Measurements from ENCODE around the gene GTPBP10.
A peak's percentile ranks its signal among the peaks of the same experiment; 100 is the strongest.
"Not testable (repeated sequence)": the region's sequence is repeated elsewhere in the genome, so short reads cannot be mapped to it uniquely, and the experiment has no call there.

Gene GTPBP10, protein sequence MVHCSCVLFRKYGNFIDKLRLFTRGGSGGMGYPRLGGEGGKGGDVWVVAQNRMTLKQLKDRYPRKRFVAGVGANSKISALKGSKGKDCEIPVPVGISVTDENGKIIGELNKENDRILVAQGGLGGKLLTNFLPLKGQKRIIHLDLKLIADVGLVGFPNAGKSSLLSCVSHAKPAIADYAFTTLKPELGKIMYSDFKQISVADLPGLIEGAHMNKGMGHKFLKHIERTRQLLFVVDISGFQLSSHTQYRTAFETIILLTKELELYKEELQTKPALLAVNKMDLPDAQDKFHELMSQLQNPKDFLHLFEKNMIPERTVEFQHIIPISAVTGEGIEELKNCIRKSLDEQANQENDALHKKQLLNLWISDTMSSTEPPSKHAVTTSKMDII

DNA sequence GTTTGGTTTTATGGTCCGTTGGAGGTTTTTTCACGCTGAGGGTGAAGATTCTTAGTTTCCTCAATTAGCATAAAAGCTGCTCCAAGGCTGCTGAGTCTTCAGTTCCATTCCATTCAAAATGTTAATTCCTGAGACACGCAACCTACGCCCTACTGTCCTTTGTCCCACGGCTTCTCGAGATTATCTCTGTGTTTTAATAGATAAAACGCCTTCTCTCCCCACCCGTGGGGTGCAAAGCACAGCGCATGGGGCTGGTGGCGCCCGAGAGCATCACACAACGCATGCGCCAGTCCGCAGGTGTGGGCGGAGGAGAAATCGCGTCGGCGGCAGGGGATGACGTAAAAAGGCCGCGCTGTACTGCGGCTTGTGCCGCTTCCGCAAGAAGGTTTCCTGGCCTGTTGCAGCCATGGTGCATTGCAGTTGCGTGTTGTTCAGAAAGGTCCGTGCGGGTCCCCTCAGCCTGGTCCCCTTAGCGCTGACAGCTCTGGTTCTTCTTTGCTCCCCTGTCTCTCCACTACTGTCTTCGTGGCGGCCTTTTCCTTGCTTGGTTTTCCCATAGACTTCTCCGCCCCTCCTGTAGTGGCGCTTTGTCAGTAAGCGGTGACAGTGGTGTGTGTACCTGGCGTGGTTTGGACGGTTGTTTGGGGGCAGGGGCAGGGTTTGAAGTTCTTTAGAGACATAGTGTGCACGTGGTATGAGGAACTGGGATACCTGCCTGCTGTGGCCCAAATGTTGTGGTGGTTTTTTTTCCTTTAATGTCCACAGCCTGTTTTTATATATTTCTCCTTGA is at the start of gene GTPBP10:
Gene GTPBP10, plus strand, starts transcription at position 381 of the 790 bp plus-strand sequence. Its CDS starts 26 bp downstream, at position 407.
- DNase-seq (ENCODE audit: extremely low spot score, insufficient read length, low read depth) (peak; percentile 83), FAIRE-seq (peak; percentile 95)

DNA sequence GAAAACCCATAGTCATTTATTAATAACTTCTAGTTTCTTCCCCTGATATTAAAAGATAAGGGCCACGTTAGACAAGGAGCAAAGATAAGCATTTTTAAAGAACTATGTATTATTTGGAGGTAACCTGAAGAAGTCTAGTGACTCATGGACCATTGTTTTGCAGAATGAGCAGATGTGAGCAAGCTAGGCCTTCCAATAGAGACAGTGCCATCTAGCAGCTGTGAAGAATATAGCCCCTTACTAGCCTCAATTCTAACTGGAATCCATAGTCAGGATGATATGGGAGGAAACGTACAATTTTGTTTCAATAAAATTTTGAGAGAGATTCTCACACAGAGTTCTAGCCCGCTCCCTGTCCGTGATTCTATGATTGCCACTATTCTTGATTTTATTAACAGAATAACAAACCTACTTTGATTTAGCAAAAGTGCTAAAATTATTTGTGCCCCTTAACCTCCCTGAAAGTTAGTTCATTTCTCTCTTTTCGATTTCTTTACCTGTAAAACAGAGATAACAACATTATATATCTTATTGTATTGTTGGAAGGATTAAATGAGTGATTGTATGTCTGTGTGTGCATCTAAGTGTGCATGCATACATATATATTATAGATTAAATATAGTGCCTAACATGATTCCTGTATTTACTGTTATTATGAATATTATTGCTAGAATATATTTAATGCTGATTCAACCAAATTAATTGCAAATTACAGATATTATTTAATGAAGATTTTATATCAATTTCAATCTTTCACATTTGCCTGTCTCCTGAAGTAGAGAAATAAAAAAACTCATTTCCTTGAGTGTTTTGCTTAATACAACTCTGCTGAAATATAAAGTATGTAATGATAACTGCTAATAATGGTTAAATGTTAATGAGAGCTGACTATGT is 48.1 kb upstream of the GTPBP10 start:
- no peak for DNase-seq (ENCODE audit: extremely low spot score, insufficient read length, low read depth)
- FAIRE-seq, result peak; percentile 80

DNA sequence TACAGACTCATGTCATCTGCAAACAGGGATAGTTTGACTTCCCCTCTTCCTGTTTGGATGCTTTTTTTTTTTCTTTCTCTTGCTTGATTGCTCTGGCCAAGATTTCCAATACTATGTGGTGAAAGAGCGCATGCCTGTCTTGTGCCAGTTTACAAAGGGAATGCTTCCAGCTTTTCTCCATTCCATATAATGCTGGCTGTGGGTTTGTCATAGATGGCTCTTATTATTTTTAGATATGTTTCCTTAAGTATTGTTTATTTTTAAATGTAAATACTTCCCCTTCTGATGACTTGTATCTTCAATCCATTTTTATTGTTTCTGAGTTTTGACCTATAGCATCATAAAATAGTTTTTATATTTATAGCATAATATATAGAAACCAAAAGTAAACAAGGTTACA is 43.3 kb upstream of the GTPBP10 start:
- DNase-seq (ENCODE audit: extremely low spot score, insufficient read length, low read depth) (no peak), FAIRE-seq (no peak)

DNA sequence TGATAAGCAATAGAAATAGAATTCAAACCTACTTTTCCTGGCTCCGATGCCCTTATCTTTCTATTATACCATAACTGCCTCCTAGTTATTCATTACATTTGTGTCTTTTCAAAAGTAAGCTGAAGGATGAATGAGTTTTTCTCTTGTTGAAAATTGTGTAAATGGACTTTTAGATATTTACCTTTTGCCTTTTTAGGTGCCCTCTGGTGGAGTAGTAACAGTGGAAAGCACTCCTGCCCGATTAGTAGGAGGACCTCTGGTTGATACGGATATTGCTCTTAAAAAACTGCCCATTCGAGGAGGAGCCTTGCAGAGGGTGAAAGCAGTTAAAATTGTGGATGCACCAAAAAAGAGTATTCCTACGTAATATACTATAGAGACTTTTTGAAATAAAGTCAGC is 36.6 kb upstream of the GTPBP10 start:
- DNase-seq (ENCODE audit: extremely low spot score, insufficient read length, low read depth) (no peak), FAIRE-seq (no peak)

DNA sequence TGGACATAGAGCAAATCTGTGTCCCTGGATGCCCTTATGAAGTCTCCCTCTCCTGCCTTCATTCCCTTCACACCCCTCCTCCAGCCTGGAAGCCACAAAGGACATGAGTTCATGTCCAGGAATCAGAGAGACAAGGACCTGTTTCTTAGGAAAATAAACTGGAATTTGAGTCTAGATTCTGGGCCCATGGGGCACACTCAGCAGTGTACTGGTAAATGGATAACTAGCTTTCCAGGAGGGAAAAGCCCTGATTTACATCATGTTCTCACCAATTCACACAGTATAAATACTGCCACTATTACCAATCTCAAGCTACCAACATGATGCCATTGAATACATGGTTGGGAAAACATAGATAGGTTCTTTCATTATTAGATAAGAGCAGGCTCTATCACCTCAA is 35.3 kb upstream of the GTPBP10 start:
- FAIRE-seq (no peak), DNase-seq (ENCODE audit: extremely low spot score, insufficient read length, low read depth) (no peak)

DNA sequence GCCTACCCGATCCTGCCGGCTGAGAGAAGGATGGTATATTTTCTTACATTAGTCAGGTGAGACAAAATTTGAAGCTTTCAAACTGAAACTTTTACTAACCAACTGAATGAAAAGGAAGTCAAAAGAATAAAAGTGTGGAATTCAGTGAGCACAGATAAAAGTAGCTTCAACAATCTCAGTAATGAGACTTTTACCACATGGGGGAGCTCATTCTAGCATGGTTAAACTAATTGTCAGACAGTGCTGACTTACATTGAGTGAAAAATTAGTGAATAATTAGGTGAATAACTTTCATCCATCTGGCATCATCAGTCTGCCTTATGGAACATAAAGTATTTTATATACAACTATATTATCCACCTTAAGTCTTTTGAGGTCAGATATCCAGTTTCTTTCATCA is 33.8 kb upstream of the GTPBP10 start:
- DNase-seq (ENCODE audit: extremely low spot score, insufficient read length, low read depth) (no peak), FAIRE-seq (peak; percentile 48)

DNA sequence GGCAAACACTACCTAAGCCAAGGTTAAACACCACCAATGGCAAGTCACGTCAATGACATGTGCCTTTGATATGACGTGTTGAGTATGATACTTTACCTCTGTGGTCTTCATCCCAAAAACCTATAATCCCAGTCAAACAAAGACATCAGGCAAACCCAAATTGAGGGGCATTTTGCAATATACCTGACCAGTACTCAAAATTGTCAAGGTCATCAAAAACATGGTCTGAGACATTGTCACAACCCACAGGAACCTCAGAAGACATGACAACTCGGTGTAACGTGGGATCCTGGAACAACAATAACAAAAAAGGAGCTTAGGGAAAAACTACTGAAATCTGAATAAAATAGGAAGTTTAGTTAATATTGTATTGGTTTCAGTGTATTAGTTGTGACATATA is 32.6 kb upstream of the GTPBP10 start:
- FAIRE-seq, result no peak
- DNase-seq (ENCODE audit: extremely low spot score, insufficient read length, low read depth), result no peak

DNA sequence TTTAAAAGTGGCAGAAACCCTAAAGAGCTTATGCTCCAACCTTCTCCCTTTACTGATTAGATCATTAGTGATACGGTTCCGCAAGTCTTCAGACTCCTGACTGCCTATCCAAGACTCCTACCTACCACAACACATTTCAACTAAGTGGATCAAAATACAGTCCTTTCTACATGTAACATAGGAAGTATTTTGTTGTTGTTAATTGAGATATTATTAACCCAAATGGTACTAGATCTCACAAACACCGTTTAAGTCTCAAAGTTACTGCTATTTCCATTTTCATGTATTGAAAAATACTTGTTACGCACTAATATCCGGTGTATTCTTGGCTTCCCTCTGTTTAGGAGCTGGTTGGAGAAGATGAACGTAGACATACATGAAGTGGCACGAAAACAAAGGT is 26.5 kb upstream of the GTPBP10 start:
- FAIRE-seq (no peak), DNase-seq (ENCODE audit: extremely low spot score, insufficient read length, low read depth) (no peak)

DNA sequence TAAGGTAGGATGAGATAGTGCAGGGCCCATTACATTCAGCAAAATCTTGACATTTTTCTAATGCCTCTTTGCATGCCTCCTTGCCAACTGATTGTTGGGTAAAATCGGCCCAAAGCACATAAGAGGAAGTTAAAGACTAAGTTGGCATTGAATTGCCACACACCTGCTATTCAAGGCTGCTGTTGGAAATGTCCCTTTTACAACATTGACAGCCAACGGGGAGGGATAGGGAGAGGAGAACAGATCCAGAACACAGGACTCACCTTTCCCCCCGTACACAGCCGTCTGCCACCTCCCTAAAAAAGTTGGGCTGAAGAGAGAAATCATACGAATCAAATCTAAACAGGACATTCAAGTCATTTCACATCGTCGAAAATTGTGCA is 26.1 kb upstream of the GTPBP10 start:
- FAIRE-seq (no peak), DNase-seq (ENCODE audit: extremely low spot score, insufficient read length, low read depth) (no peak)

DNA sequence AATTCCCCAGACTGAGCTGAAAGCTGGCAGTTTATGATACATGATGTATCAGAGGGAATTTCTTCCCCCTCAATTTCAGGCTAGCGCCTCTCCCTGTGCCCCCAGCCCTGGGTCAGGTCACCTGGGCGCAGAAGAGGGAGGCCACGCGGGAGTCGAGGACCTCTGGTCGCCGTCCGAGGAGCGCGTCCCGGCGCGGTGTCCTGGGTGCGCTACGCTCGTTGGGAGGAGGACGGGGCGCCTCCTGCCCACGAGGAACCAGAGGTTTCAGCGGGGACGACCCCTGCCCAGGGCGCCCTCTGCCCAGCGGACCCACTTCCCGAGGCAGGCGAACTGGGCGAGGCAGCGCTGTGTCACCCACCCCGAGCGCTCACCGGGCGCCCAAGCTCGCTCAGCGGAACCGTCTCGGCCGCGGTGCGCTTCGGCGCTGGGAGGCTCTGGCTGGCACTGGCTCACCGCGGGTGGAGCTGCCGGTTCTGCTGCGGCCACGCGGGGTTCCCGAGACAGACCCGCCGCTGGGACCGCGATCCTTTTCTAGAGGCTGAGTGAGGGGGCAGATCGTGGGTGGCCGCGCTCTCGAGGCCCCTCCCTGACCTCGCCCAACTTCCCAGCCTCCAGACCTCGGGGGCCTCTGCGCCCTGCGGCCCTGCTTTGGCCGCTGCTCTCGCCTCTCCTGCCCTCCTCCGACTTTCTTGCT is 25.6 kb upstream of the GTPBP10 start, which contains the start of gene FAM237B:
Gene FAM237B, minus strand, starts transcription at position 504 of the 694 bp plus-strand sequence. CDS start 1,556 bp downstream, outside the sequence.
- DNase-seq (ENCODE audit: extremely low spot score, insufficient read length, low read depth) (no peak), FAIRE-seq (no peak)

DNA sequence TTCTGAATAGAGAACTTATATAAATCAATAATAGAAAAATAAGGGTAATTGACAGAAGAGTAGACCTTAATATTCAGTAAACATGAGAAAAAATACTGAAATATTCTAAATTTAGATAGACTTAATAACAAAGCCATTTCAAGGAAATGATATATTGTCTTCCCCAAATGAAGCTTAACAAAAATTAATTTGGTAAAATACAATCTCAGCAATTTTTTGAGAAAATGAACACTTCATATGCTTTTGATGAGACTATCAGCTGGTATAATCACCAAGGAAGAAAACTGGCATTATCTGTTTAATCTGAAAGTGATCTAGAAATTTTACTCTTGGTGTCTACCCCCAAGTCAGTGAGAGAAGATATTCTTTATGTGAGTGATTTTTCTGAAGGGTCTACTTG is 23.7 kb upstream of the GTPBP10 start:
- DNase-seq (ENCODE audit: extremely low spot score, insufficient read length, low read depth) (no peak), FAIRE-seq (no peak)

DNA sequence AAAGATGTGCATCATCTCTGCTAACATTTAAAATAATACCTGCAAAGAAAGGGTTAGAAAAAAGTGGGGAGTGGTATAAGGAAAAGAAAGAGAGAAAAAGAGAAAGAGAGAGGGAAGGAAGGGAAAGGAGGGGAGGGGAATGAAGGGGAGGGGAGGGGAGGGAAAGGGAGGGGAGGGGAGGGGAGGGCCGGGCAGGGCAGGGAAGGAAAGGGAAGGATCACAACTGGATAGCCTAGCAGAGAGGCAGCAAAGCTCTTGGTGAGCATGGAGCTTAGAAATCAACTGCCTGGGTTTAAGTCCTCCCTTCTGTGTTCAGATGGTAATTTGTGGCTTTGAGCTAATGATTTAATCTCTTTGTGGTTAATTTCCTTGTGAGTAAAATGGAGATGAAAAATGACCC is 20.0 kb upstream of the GTPBP10 start:
- FAIRE-seq (no peak), DNase-seq (ENCODE audit: extremely low spot score, insufficient read length, low read depth) (no peak)

DNA sequence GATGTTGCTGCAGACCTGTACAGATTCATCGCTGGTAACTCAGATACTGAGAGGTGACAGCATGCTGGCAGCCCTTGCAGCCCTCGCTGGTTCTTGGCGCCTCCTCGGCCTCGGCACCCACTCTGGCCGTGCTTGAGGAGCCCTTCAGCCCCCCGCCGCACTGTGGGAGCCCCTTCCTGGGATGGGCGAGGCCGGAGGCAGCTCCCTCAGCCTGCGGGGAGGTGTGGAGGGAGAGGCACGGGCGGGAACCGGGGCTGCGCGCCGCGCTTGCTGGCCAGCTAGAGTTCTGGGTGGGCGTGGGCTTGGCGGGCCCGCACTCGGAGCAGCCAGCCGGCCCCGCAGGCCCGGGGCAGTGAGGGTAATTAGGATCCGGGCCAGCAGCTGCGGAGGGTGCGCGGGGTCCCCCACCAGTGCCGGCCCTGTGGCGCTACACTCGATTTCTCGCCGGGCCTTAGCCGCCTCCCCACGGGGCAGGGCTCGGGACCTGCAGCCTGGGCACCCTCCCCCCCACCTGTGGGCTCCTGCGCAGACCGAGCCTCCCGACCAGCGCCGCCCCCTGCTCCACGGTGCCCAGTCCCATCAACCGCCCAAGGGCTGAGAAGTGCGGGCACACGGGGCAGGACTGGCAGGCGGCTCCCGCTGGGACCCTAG is 12.2 kb upstream of the GTPBP10 start:
- DNase-seq (ENCODE audit: extremely low spot score, insufficient read length, low read depth) (no peak), FAIRE-seq (no peak)

DNA sequence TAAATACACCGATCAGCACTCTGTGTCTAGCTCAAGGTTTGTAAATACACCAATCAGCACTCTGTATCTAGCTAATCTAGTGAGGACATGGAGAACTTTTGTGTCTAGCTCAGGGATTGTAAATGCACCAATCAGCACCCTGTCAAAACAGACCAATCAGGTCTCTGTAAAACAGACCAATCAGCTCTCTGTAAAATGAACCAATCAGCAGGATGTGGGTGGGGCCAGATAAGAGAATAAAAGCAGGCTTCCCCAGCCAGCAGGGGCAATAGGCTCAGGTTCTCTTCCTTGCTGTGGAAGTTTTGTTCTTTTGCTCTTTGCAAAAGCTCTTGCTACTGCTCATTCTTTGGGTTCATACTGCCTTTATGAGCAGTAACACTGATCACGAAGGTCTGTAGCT is 11.6 kb upstream of the GTPBP10 start:
- not testable (repeated sequence) for FAIRE-seq; DNase-seq (ENCODE audit: extremely low spot score, insufficient read length, low read depth)

DNA sequence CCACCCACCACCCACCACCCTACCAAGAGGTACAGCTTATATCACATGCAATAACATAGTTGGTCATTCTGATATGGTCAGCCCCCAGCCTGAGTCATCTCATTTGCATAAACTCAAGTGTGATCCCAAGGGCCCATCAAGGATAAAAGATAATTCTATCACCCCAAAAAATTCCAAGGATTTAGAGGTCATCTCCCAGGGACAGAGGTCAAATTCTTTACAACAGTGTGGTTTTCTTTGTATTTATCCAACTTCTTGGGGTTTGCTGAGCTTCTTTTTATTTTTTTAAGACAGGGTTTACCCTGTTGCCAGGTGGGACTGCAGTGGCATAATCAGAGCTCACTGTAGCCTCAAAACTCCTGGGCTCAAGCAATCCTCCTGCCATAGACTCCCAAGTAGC is 9.4 kb upstream of the GTPBP10 start:
- FAIRE-seq (no peak), DNase-seq (ENCODE audit: extremely low spot score, insufficient read length, low read depth) (no peak)

DNA sequence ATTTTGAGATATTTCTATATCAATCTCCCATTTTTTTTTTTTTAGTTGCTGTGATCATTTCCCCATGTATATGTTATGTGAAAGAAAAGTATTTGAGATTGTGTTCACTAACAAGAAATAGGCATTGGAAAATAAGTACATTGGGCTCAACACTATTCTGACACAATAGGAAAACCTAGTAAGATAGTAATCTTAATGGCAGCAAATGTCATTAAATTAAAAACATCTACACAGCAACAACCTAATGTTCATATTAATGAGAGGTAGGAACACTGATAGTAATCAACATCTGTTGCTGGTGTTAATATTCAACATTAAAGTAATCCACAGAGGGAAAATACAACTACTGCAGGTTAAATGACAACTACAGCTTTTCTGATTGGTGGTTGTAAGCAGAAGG is 1.5 kb upstream of the GTPBP10 start:
- FAIRE-seq, result no peak
- DNase-seq (ENCODE audit: extremely low spot score, insufficient read length, low read depth), result no peak

DNA sequence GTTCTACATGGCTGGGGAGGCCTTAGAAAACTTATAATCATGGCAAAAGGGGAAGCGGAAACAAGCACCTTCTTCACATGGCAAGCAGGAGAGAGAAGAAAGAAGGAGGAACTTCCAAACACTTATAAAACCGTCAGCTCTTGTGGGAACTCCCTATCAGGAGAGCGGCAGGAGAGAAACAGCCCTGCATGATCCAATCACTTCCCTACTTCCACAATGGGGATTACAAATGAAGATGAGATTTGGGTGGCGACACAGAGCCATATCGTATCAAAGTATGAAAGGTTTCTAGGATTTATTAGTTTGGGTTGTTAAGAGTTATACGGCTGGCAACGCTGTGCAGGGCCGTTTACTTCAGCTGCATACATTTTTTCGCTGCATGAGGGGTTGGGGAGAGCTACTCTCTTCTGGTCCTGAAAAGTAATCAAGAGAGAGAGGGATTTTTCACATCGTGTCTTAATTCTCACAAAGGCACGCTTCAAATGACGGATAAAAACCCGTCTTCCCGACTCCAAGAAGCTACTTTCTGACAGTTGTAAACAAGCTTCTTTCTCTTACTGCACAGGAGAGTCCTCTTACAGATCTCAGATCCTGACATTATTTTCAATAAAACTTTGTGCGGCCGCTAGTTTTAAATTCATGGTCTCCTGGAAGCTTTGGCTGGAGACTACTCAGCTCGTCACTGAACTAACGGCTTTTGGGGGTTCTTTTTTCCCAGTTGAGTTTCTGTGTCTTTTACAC is 751 bp upstream of the GTPBP10 start:
- FAIRE-seq, result no peak
- no peak for DNase-seq (ENCODE audit: extremely low spot score, insufficient read length, low read depth)

DNA sequence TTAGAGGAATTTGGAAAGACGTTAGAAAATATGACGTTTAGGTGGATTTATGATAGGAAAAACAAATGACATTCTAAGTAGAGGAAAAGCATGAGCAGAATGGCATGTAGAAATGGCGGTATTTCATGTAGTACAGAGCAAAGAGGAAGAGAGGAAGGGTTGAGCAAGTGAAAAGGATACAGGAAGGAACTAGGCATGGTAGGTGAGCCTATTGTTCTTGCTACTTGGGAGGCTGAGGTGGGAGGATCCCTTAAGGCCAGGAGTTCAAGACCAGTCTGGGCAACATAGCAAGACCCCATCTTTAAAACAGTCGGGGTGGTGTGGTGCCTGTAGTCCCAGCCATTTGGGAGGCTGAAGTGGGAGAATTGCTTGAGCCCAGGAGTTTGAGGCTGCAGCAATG is 1.2 kb downstream of the GTPBP10 start:
- FAIRE-seq (no peak), DNase-seq (ENCODE audit: extremely low spot score, insufficient read length, low read depth) (no peak)

DNA sequence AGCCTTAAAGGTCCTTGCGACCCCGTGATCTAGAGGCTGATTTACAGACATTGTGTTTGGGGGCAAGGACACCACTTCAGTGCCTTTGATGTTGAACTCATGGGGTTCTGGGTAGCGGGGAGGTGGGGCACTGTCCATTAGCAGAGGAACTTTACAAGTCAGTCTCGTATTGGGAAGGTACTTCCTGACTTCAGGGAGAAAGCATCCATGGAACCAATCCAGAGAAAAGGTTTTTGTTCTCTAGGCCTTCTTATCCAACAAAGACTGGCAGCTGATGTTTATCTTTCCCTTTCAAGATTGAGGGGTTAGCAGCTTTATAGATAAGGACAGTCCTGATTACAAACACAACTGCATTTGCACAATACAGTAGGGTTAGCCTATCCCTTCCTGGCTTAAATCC is 2.8 kb downstream of the GTPBP10 start:
- DNase-seq (ENCODE audit: extremely low spot score, insufficient read length, low read depth) (no peak), FAIRE-seq (no peak)

All from GM18507 (cell line).